OCI-LY7 (cell line): ENCODE data around the gene DARS1. TPM values are rescaled to one million over a fixed set of nuclear protein-coding genes. Genes with fewer than 3 reads are reported as not detected.

ENCODE experiments used
- BruUV-seq: library from RNA; stranded (reverse); fragments of 400-500 nt; replicated peaks from 2 replicates; lab custom pipeline; 2021; lab: Mats Ljungman, UMichigan
- CTCF ChIA-PET: fragments of 300-600 bp; sonication (Branson Sonifier 250); formaldehyde crosslinking; loops from one replicate; lab custom pipeline; 2022; ENCODE audit warnings: antibody characterized with exemption; ENCODE audit not compliant: unreplicated experiment; lab: Charles Lee
- POLR2A ChIA-PET: fragments of 300-600 bp; sonication (Branson Sonifier 250); formaldehyde crosslinking; loops from one replicate; lab custom pipeline; 2022; ENCODE audit warnings: antibody characterized with exemption; lab: Charles Lee
- DNase-seq: peaks from one replicate; pipeline ENCODE4 v3.0.0-alpha.2; 2015; ENCODE audit warnings: low spot score
- H2AFZ ChIP-seq: fragments of 200-600 bp; sonication (generic), shearing (Covaris generic); 2 replicates; pipeline ENCODE4 v1.6.1; 2014; ENCODE audit warnings: mild to moderate bottlenecking, antibody characterized with exemption, low read length, moderate library complexity
- H3K27ac ChIP-seq: fragments of 200-600 bp; sonication (generic); 2 replicates; pipeline ENCODE4 v1.5.1; 2014; ENCODE audit warnings: mixed run types, low read depth, mild to moderate bottlenecking, moderate library complexity, low read length, inconsistent platforms; ENCODE audit not compliant: poor library complexity, severe bottlenecking
- H3K36me3 ChIP-seq: fragments of 200-600 bp; sonication (generic); 2 replicates; pipeline ENCODE4 v1.6.1; 2014; ENCODE audit warnings: mild to moderate bottlenecking, antibody characterized with exemption, low read length, moderate library complexity, mixed read lengths; ENCODE audit not compliant: insufficient read depth
- H3K4me1 ChIP-seq: fragments of 200-600 bp; sonication (generic); 2 replicates; pipeline ENCODE4 v1.5.1; 2014; ENCODE audit warnings: mild to moderate bottlenecking, low read length; ENCODE audit not compliant: insufficient read depth, poor library complexity, severe bottlenecking
- H3K4me2 ChIP-seq: fragments of 200-600 bp; sonication (generic); 2 replicates; pipeline ENCODE4 v1.6.1; 2014; ENCODE audit warnings: mild to moderate bottlenecking, low read length
- H3K4me3 ChIP-seq: fragments of 200-600 bp; sonication (generic); 2 replicates; pipeline ENCODE4 v1.5.1; 2014; ENCODE audit warnings: mild to moderate bottlenecking, low read depth, low read length; ENCODE audit not compliant: poor library complexity, severe bottlenecking
- H3K79me2 ChIP-seq: fragments of 200-600 bp; sonication (generic); 2 replicates; pipeline ENCODE4 v1.6.1; 2016; ENCODE audit warnings: low read depth, mild to moderate bottlenecking, low read length, moderate library complexity, mixed read lengths; ENCODE audit not compliant: insufficient read depth
- H3K9me2 ChIP-seq: fragments of 200-600 bp; sonication (generic); 2 replicates; pipeline ENCODE4 v1.6.1; 2016; ENCODE audit warnings: mild to moderate bottlenecking, low read length, mixed read lengths; ENCODE audit not compliant: insufficient read depth
- H3K9me3 ChIP-seq: fragments of 200-600 bp; sonication (generic); 2 replicates; pipeline ENCODE4 v1.6.1; 2014; ENCODE audit warnings: mild to moderate bottlenecking, mixed run types, low read length, mixed read lengths
- H4K20me1 ChIP-seq: fragments of 200-600 bp; sonication (generic); 2 replicates; pipeline ENCODE4 v1.6.1; 2014; ENCODE audit warnings: mild to moderate bottlenecking, antibody characterized with exemption, low read length, moderate library complexity, mixed read lengths; ENCODE audit not compliant: insufficient read depth
- CTCF ChIP-seq: fragments of 200-600 bp; sonication (generic); conservative IDR thresholded peaks from 2 replicates; pipeline ENCODE4 v1.5.1; 2014; ENCODE audit warnings: mild to moderate bottlenecking, antibody characterized with exemption, low read length, moderate library complexity, mixed read lengths
- EZH2phosphoT487 ChIP-seq: fragments of 200-600 bp; sonication (generic); IDR thresholded peaks from 2 replicates; pipeline ENCODE4 v1.6.1; 2018; ENCODE audit warnings: low read depth, borderline replicate concordance, mild to moderate bottlenecking, mixed run types, antibody characterized with exemption, low read length, moderate library complexity, mixed read lengths
- intact Hi-C: fragments of 100-400 bp; cut with micrococcal nuclease; formaldehyde crosslinking; loops from one replicate; pipeline ENCODE4 v1.10.0; 2022; ENCODE audit not compliant: unreplicated experiment
- total RNA-seq, 2 experiments: library from RNA; depleted of rRNA in 1 of 2; stranded (reverse); fragments of >200 nt in 1 of 2; shearing (Covaris generic) in 1 of 2; gene quantifications; 2 replicates each; pipeline ENCODE4 v1.2.3, GENCODE V29; 2014 to 2022

The DARS1 gene
- total RNA-seq, 2 experiments from 2014 or later, result 90.5 to 140 TPM

- intact Hi-C loops, result no loop called here
- Histone ChIP-seq H2AFZ (no peak overlapping the region), H3K27ac (no peak overlapping the region), H3K4me3 (no peak overlapping the region), H4K20me1 (no peaks in the 10 kb centered on the region), H3K79me2 (no peaks in the 10 kb centered on the region), H3K9me2 (no peaks in the 10 kb centered on the region), H3K4me2 (no peak overlapping the region), H3K36me3 (no peaks in the 10 kb centered on the region), H3K4me1 (peaks cover 36% of the 10 kb centered on the region), H3K9me3 (no peaks in the 10 kb centered on the region)
- ChIA-PET POLR2A (interaction anchor here (0.6 to 3.3 kb wide), 13 partner anchors 11 to 251 kb away, joined by 3 to 16 read pairs (median 4); no protein-coding TSS in a partner anchor), CTCF (no interaction called here)
- no TSS peak for BruUV-seq
- DNase-seq, result no peak
- TF ChIP-seq CTCF (no peak), EZH2phosphoT487 (no peak)
Measured at GRCh38 chr2:136022396-136023146, 37.1 kb upstream of the DARS1 start.

GRCh38 chr2:136021976-136022375 lies 36.5 kb upstream of the DARS1 start:
- no peaks in the 10 kb centered on the region for H3K36me3 ChIP-seq
- H3K4me1 ChIP-seq, result peaks cover 36% of the 10 kb centered on the region
- no peaks in the 10 kb centered on the region for H4K20me1 ChIP-seq
- intact Hi-C loops, result no loop called here
- no peak overlapping the region for H3K4me2 ChIP-seq
- no peaks in the 10 kb centered on the region for H3K9me2 ChIP-seq
- TF ChIP-seq CTCF (no peak), EZH2phosphoT487 (no peak)
- POLR2A ChIA-PET, result interaction anchor here (0.6 to 3.3 kb wide), 11 partner anchors 10 to 360 kb away, joined by 3 to 16 read pairs (median 4); no protein-coding TSS in a partner anchor
- no peak overlapping the region for H3K27ac ChIP-seq
- H3K4me3 ChIP-seq, result no peak overlapping the region
- H3K79me2 ChIP-seq, result no peaks in the 10 kb centered on the region
- no peak for DNase-seq
- no TSS peak for BruUV-seq
- no peak overlapping the region for H2AFZ ChIP-seq
- H3K9me3 ChIP-seq, result no peaks in the 10 kb centered on the region
- CTCF ChIA-PET, result no interaction called here

GRCh38 chr2:136021406-136021805 lies 36.0 kb upstream of the DARS1 start:
- intact Hi-C loops, result no loop called here
- no peaks in the 10 kb centered on the region for H4K20me1 ChIP-seq
- H2AFZ ChIP-seq, result no peak overlapping the region
- DNase-seq, result no peak
- H3K79me2 ChIP-seq, result no peaks in the 10 kb centered on the region
- POLR2A ChIA-PET, result interaction anchor here (0.8 to 3.3 kb wide), 10 partner anchors 10 to 361 kb away, joined by 3 to 16 read pairs (median 5); no protein-coding TSS in a partner anchor
- H3K9me3 ChIP-seq, result no peaks in the 10 kb centered on the region
- peaks cover 36% of the 10 kb centered on the region for H3K4me1 ChIP-seq
- CTCF ChIA-PET, result no interaction called here
- H3K4me3 ChIP-seq, result no peak overlapping the region
- H3K9me2 ChIP-seq, result no peaks in the 10 kb centered on the region
- H3K4me2 ChIP-seq, result peak overlapping the region; percentile 38
- no peaks in the 10 kb centered on the region for H3K36me3 ChIP-seq
- no peak overlapping the region for H3K27ac ChIP-seq
- TF ChIP-seq EZH2phosphoT487, result no peak
- no peak for TF ChIP-seq CTCF
- no TSS peak for BruUV-seq
